Endodermal cell (in vitro differentiated cells): ENCODE data around the gene COL5A1. TPM values are rescaled to one million over a fixed set of nuclear protein-coding genes. Genes with fewer than 3 reads are reported as not detected.
A peak's percentile ranks its signal among the peaks of the same experiment; 100 is the strongest.

Experiments
- DNase-seq: peaks from one replicate; pipeline ENCODE4 v3.0.0-alpha.2; 2017
- H3K27ac ChIP-seq: 2 replicates; pipeline ENCODE4 v1.5.1; 2013; ENCODE audit warnings: mild to moderate bottlenecking, low read depth, low read length, moderate library complexity
- H3K27me3 ChIP-seq: 2 replicates; pipeline ENCODE4 v1.6.1; 2013; ENCODE audit warnings: mild to moderate bottlenecking, low read length, moderate library complexity; ENCODE audit not compliant: insufficient read depth, control insufficient read depth, poor library complexity, severe bottlenecking
- H3K36me3 ChIP-seq: 2 replicates; pipeline ENCODE4 v1.7.0; 2013; ENCODE audit warnings: mild to moderate bottlenecking, low read length, moderate library complexity; ENCODE audit not compliant: control insufficient read depth, insufficient read depth
- H3K4me1 ChIP-seq: one replicate; pipeline ENCODE4 v1.7.0; 2013; ENCODE audit warnings: low read length; ENCODE audit not compliant: control insufficient read depth, insufficient read depth
- H3K4me3 ChIP-seq: 2 replicates; pipeline ENCODE4 v1.5.1; 2013; ENCODE audit warnings: mild to moderate bottlenecking, low read length, moderate library complexity
- H3K9ac ChIP-seq: 2 replicates; pipeline ENCODE4 v1.6.1; 2013; ENCODE audit warnings: mild to moderate bottlenecking, low read length, moderate library complexity; ENCODE audit not compliant: poor library complexity, severe bottlenecking; ENCODE audit errors: extremely low read depth
- H3K9me3 ChIP-seq: 2 replicates; pipeline ENCODE4 v1.6.1; 2013; ENCODE audit warnings: mild to moderate bottlenecking, low read length, moderate library complexity; ENCODE audit not compliant: control insufficient read depth
- H3K27ac Mint-ChIP-seq: 2 replicates; pipeline ENCODE4 v1.8.0; 2020; ENCODE audit warnings: mixed read lengths
- H3K27me3 Mint-ChIP-seq: 2 replicates; pipeline ENCODE4 v1.8.0; 2021; ENCODE audit warnings: mild to moderate bottlenecking, mixed read lengths; ENCODE audit not compliant: insufficient read depth
- H3K36me3 Mint-ChIP-seq: 2 replicates; pipeline ENCODE4 v1.8.0; 2020; ENCODE audit warnings: low read depth, mixed read lengths
- H3K4me1 Mint-ChIP-seq: 2 replicates; pipeline ENCODE4 v1.8.0; 2020; ENCODE audit warnings: mixed read lengths
- H3K4me3 Mint-ChIP-seq: 2 replicates; pipeline ENCODE4 v1.8.0; 2020; ENCODE audit warnings: mild to moderate bottlenecking, moderate library complexity, mixed read lengths
- H3K9me3 Mint-ChIP-seq: 2 replicates; pipeline ENCODE4 v1.8.0; 2020; ENCODE audit warnings: mild to moderate bottlenecking, mixed read lengths
- CTCF ChIP-seq: fragments of 200-600 bp; sonication (generic); conservative IDR thresholded peaks from 2 replicates; pipeline ENCODE4 v1.5.0; 2021; ENCODE audit warnings: antibody characterized with exemption, mild to moderate bottlenecking
- WGBS, 2 experiments: methylation state at CpG; one replicate each; pipeline versions ENCODE4 v1.1.5 to v1.1.7; 2013; ENCODE audit warnings: missing lambda C conversion rate in 2 of 2, mixed read lengths in 1 of 2; ENCODE audit not compliant: insufficient coverage in 1 of 2, insufficient read length in 1 of 2; 5-methylcytosine and 5-hydroxymethylcytosine counted together
- total RNA-seq, 2 donors: library from RNA; stranded (reverse); fragmentation: NEBNext Ultra II Directional in 1 of 2; extraction: Animal tissue kit (Norgen Biotek cat#: 25700) in 1 of 2; gene quantifications; 2 replicates in 1 of 2; 3 replicates in 1 of 2; pipeline ENCODE4 v1.2.1, GENCODE V29; 2021

The COL5A1 gene
- total RNA-seq, 2 donors from 2014 or later, result 65.3 to 76.6 TPM

- Mint-ChIP-seq H3K4me1 (peaks cover 6% of the 10 kb centered on the region), H3K27ac (no peak overlapping the region), H3K4me3 (no peak overlapping the region), H3K27me3 (no peaks in the 10 kb centered on the region), H3K9me3 (no peaks in the 10 kb centered on the region), H3K36me3 (no peaks in the 10 kb centered on the region)
- 89 to 94% methylated on average over 15 of the region's 15 CpGs for WGBS, 2 experiments
- Histone ChIP-seq H3K27me3 (no peaks in the 10 kb centered on the region), H3K4me1 (no peaks in the 10 kb centered on the region), H3K4me3 (no peak overlapping the region), H3K27ac (no peak overlapping the region), H3K9ac (no peak overlapping the region), H3K9me3 (no peaks in the 10 kb centered on the region), H3K36me3 (no peaks in the 10 kb centered on the region)
- no peak for TF ChIP-seq CTCF
- peak; percentile 24 for DNase-seq
Observed at GRCh38 chr9:134634667-134635230, 6.9 kb upstream of the COL5A1 start.

DNA sequence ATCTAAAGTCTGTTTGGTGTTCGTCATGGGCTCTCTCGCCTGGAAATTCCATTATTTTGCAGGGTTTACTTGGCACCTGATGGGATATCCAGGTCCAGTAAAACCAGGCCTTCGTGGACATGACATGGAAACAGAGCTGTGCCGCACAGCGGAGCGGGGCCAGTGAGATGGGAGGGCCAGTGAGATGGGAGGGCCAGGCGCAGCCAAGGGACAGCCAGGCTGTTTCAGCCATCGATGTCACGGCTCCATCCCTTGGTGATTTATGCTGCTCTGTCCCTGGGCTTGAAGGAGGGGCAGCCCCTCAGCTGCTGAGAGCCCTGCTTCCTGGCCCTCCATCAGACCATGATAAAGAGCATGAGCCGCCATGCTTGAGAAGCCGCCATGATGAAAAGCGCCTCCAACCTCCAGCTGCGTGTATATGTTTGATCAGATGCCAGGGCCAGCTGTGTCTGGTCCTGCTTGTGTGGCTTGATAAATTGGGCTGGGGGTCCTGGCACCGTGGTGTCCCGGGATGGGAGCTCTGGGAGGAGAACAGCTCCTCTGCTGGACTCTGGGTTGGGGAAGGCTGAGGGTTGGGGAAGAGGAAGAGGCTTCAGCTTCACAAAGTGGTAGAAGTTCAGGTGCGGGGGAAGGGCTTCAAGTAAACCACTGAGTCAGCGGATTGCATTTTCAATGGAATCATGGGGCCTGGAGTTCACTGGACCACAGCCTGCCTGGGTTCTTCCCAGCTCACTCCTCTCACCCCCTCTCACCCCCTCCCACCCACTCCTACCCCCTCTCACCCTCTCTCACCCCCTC, 6.1 kb upstream of the COL5A1 start:
- Mint-ChIP-seq H3K9me3 (no peaks in the 10 kb centered on the region), H3K27me3 (no peaks in the 10 kb centered on the region), H3K4me3 (no peak overlapping the region), H3K4me1 (peaks cover 14% of the 10 kb centered on the region), H3K27ac (no peak overlapping the region), H3K36me3 (no peaks in the 10 kb centered on the region)
- Histone ChIP-seq H3K4me3 (no peak overlapping the region), H3K4me1 (peaks cover 4% of the 10 kb centered on the region), H3K27ac (no peak overlapping the region), H3K9ac (no peak overlapping the region), H3K27me3 (no peaks in the 10 kb centered on the region), H3K36me3 (no peaks in the 10 kb centered on the region), H3K9me3 (no peaks in the 10 kb centered on the region)
- peak; percentile 36 for DNase-seq
- no peak for TF ChIP-seq CTCF
- WGBS, 2 experiments, result 96% methylated on average over 9 to 17 of the region's 17 CpGs

DNA sequence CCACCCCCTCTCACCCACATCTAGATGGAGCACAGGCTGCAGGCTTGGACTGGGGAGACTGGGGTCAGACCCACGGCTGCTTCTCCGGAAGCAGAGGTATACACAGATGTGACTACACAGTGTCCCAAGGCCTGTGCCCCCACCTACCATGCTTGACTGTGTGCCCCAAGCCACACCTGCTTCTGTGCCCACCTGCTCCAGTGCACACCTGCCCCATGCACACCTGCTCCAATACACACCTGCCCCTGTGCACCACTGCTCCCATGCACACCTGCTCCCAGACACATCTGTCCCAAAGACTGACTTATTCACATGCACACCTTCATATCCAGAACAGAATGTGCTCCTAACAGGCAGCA, 5.5 kb upstream of the COL5A1 start:
- H3K4me3 Mint-ChIP-seq, result no peak overlapping the region
- H3K27me3 Mint-ChIP-seq, result no peaks in the 10 kb centered on the region
- H3K9me3 Mint-ChIP-seq, result no peaks in the 10 kb centered on the region
- H3K27ac Mint-ChIP-seq, result no peak overlapping the region
- H3K27me3 ChIP-seq, result no peaks in the 10 kb centered on the region
- peaks cover 4% of the 10 kb centered on the region for H3K4me1 ChIP-seq
- no peak for TF ChIP-seq CTCF
- H3K36me3 ChIP-seq, result no peaks in the 10 kb centered on the region
- H3K9me3 ChIP-seq, result no peaks in the 10 kb centered on the region
- no peak overlapping the region for H3K27ac ChIP-seq
- 100% methylated on average over 2 of the region's 2 CpGs; no CpG with 5 or more reads in 1 of the 2 experiments for WGBS, 2 experiments
- H3K36me3 Mint-ChIP-seq, result no peaks in the 10 kb centered on the region
- no peak overlapping the region for H3K9ac ChIP-seq
- DNase-seq, result no peak
- peaks cover 14% of the 10 kb centered on the region for H3K4me1 Mint-ChIP-seq
- H3K4me3 ChIP-seq, result no peak overlapping the region
